HG03135 (cell line): ENCODE measurements around the gene KRTAP4-16.
"Not testable (repeated sequence)": the region's sequence is repeated elsewhere in the genome, so short reads cannot be mapped to it uniquely, and the experiment has no call there.

Experiments used
- ATAC-seq: cut with Tn5 transposase; IDR thresholded peaks from one replicate; pipeline ENCODE4 v1.9.1; 2021; ENCODE audit warnings: mild to moderate bottlenecking, moderate library complexity; ENCODE audit not compliant: unreplicated experiment

The KRTAP4-16 gene

DNA sequence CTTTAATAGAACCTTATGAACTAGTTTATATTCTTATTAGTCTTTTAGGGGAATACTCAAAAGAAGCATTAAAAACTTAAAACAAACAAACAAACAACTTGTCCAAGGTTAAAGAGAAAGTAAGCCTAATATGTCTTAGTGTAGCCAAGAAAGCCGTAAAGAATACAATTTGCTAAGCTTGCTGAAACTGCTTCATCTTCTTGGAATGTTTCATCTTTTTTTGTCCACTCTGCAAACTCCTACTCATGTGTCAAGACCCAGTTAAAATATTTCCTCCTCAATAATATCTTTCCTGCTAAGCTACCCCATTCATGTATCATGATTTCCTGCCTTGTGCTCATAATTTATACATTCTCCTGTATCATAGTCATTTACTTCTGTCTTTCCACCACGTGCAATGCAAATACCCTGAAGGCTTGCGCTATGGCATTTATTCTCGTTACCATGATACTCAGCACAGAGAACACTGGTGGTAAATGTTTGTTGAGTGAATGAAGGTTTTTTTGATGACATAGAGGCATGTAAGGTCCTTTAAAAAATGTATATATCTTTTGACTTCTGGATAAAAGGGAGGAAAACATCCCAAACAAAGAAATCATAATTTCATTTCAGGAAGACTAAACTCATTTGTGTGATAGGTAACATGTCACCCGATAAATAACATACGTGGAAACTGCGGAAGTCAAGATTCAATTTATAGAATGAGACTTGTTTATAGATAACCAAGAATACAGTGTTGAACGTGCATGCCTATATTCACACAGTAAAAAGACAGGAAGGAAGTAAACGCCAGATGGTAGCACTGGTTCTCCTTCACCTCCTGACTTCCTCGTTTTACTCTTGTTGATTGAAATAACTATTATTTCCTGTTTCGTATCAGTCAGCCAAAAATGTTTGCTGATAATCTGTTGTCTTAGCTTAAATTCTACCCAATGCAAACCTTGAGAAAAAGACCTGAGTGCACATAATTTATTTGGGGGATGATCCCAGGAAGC, 18.0 kb upstream of the KRTAP4-16 start:
- ATAC-seq: not testable (repeated sequence)

DNA sequence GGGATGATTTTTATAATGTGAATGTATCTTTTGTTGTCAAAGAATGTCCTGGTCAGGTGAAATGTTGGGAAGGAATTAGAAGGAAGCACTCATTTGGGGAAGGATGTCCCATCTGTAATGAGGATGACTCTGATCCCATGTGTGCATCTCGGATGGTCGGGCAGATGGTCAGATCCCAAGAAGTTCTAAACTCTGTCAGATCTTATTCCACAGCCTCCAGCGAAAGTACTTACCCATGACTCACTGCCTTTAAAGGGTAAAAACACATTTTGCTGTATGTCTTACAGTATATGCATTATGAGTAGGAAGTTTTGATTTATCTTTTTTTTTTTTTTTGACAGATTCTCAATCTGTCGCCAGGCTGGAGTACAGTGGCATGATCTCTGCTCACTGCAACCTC, 16.7 kb upstream of the KRTAP4-16 start:
- no peak for ATAC-seq

DNA sequence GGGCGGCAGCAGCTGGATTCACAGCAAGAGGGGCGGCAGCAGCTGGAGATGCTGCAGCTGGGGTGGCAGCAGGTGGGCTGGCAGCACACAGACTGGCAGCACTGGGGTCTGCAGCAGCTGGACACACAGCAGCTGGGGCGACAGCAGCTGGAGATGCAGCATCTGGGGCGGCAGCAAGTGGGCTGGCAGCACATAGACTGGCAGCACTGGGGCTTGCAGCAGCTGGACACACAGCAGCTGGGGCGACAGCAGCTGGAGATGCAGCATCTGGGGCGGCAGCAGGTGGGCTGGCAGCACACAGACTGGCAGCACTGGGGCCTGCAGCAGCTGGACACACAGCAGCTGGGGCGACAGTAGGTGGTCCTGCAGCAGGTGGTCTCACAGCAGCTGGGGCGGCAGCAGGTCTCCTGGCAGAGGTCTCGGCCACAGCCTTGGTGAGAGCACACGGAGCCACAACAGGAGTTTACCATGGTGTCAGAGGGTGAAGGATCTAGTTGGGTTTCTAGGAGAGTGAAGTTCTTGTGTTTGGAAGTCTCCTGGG, 15.9 kb upstream of the KRTAP4-16 start, which contains the start of gene KRTAP4-11:
KRTAP4-11 (minus strand) TSS at position 528 of the 541 bp plus-strand sequence; CDS start at position 470, 58 bp downstream.
- ATAC-seq: not testable (repeated sequence)

DNA sequence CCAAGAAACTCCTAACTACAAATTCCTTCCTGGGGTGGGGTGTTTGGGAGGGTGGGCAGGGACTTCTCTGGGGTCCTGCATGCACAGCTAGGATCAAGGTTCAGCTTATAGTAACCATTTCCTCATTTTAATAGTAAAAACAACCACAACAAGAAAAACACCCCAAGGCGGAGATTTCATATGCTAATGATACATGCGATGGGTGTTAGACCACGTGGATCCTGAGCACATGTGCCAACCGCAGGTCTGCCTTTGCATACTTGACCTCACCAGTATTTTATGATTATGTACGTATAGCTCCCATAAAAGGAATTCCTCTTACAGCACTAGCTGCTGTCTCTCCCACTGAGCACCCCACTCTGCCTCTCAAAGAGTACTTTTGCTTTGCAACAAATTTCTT, 14.3 kb upstream of the KRTAP4-16 start:
- ATAC-seq: no peak

DNA sequence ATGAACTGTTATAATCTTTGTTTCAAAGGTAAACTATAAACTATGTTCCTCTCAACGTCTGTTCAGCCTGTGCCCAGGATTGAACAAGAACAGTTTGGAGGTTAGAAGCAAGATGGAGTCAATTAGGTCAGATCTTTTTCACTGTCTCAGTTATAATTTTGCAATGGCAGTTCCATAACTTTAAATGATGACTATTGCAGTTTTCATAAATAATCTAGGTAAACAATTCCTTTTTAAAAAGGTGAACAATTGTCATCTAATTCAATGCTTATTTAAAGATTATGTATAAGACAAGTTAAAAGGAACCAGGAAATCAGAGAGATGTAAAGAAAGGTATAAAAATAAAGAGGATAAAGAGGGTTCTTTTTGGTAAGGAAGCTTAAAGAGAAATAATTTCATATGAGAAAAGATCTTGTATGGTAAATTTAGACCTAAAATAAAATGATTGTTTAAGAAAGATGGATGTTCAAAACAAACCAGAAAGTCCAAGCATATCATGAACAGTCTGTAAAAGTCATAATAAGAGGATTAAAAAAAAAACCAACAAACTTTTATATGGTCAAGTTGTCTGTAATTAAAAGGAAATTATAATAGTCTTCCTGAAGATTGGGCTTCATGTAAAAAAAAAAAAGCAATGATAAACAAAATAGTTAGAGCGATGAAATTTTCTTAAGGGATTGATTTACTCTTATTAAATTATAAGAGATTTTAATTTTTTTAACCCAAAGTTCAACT, 9.3 kb upstream of the KRTAP4-16 start:
- ATAC-seq: no peak

DNA sequence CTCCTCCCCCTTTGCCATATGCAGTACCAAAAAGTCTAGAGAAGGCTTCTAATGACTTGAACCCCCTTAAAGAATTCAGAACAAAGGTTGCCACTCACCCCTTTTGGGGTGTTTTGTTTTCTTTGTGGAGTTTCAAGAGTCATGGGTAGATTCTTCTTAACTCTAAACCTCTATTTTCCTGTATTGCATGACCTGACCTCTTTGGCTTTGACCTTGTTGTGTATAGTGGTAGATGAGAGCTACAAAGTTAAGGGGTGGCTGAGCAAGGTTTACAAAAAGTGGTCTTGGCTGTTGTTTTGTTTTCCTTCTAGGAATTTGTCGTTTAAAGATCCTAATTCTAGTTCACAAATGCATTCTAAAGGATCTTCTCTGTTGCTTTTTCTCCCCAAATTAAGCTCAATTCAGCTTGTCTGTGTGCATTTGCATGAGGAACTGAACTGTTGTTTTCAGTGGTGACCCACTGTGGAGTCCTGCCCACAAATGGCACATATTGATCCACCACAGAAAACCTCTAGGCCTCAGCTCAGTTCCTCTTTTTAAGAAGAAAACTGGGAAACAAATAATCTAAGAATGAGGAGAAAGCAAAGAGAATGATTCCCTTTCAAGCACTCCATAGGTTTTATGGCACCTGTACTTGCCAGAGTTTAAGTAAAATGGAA, 6.8 kb upstream of the KRTAP4-16 start:
- ATAC-seq: not testable (repeated sequence)

DNA sequence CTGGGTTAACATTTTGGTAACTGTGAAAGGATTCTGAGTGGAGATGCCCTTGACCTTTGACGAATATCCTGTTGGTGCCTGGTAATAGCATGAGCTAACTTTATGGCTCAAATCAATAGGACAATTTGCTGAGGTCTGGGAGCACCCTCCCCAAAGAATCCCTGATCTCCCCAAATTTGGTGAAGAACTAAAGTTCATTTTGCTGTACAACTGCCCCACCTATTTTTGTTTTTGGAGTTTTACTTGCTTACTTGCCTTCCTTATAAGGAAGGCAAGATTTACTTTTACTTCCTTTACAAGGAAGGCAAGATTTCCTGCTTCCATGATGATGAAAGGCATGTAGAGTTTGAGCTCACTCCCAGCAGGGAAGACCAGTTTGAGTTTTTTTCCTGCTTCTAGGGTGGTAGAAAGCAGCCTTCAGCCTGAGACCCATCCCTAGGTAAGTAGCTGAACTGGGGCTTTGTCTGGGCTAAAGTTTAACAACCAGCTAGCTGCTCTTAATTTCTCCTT, 6.0 kb upstream of the KRTAP4-16 start:
- ATAC-seq: no peak

DNA sequence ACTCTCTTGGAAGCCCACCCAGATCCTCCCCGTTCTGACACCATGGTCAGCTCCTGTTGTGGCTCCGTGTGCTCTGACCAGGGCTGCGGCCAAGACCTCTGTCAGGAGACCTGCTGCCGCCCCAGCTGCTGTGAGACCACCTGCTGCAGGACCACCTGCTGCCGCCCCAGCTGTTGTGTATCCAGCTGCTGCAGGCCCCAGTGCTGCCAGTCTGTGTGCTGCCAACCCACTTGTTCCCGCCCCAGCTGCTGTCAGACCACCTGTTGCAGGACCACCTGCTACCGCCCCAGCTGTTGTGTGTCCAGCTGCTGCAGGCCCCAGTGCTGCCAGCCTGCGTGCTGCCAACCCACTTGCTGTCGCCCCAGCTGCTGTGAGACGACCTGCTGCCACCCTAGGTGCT, 3.3 kb upstream of the KRTAP4-16 start, which contains the start of gene KRTAP4-9:
KRTAP4-9 (plus strand) TSS at position 43 of the 400 bp plus-strand sequence; CDS start at position 43, 0 bp downstream.
- not testable (repeated sequence) for ATAC-seq

DNA sequence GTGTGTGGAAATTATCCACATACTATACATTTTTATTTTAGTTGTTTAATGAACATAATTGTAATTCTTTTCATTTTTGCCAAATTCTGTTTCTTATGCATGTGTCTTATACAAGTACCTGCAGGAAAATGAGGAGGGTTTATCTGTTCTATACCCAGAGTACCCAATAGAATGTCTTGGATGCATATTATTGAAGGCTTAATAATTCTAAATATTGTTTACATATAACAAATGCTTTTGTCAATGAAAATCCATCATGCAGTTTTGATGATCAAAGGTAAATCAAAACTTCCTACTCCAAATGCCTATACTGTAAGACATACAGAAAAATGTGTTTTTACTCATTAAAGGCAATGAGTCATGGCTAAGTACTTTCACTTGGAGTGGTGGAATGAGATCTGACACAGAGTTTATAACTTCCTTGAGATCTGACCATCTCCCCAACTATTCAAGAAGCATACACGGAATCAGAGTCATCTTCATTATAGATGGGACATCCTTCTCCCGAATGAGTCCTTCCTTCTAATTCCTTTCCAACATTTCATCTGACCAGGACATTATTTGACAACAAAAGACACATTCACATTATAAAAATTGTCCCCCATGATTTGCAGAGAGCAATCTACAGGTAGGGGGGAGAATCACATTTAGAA, 2.5 kb upstream of the KRTAP4-16 start:
- not testable (repeated sequence) for ATAC-seq

DNA sequence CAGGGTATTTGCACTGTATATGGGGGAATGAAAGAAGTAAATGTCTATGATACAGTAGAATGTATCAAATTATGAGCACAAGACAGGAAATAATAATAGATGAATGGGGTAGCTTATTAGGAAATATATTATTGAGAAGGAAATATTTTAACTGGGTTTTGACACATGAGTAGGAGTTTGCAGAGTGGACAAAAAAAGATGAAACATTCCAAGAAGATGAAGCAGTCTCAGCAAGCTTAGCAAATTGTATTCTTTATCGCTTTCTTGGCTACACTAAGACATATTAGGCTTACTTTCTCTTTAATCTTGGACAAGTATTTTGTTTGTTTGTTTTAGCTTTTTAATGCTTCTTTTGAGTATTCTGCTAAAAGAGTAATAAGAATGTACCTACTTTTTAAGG, 1.9 kb upstream of the KRTAP4-16 start:
- ATAC-seq: no peak

DNA sequence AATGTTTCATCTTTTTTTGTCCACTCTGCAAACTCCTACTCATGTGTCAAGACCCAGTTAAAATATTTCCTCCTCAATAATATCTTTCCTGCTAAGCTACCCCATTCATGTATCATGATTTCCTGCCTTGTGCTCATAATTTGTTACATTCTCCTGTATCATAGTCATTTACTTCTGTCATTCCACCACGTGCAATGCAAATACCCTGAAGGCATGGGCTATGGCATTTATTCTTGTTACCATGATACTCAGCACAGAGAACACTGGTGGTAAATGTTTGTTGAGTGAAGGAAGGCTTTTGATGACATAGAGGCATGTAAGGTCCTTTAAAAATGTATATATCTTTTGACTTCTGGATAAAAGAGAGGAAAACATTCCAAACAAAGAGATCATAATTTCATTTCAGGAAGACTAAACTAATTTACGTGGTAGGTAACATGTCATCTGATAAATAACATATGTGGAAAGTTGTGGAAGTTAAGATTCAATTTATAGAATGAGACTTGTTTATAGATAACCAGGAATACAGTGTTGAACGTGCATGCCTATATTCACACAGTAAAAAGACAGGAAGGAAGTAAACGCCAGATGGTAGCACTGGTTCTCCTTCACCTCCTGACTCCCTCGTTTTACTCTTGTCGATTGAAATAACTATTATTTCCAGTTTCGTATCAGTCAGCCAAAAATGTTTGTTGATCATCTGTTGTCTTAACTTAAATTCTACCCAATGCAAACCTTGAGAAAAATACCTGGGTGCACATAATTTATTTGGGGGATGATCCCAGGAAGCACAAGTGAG, 2.1 kb downstream of the KRTAP4-16 start:
- ATAC-seq: not testable (repeated sequence)

DNA sequence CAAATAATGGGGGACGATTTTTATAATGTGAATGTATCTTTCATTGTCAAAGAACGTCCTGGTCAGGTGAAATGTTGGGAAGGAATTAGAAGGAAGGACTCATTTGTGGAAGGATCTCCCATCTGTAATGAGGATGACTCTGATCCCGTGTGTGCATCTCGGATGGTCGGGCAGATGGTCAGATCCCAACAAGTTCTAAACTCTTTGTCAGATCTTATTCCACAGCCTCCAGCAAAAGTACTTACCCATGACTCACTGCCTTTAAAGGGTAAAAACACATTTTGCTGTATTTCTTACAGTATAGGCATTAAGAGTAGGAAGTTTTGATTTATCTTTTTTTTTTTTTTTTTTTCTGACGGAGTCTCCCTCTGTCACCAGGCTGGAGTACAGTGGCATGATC, 3.5 kb downstream of the KRTAP4-16 start:
- ATAC-seq: no peak

DNA sequence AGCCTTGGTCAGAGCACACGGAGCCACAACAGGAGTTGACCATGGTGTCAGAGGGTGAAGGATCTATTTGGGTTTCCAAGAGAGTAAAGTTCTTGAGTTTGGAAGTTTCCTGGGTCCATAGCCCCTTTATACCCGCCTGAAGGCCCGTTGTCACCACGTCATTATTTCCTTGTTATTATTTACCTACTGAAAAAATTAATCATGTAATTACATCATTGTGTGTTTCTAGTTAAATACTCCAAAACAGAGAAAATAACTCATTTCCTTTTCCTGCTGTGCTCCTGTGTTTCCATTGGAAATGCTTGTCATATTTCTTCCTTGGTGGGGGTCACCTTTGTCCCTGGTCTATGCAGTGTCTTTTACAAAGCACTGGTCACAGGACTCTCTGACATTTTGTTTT, 4.0 kb downstream of the KRTAP4-16 start, which contains the start of gene KRTAP4-8:
KRTAP4-8 (minus strand) TSS at position 101 of the 400 bp plus-strand sequence; CDS start at position 43, 58 bp downstream.
- no peak for ATAC-seq

DNA sequence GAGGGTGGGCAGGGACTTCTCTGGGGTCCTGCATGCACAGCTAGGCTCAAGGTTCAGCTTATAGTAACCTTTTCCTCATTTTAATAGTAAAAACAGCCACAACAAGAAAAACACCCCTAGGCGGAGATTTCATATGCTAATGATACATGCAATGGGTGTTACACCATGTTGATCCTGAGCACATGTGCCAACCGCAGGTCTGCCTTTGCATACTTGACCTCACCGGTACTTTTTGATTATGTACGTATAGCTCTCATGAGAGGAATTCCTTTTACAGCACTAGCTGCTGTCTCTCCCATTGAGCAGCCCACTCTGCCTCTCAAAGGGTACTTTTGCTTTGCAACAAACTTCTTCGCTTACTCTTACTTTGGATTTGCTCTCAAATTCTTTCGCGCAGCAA, 6.0 kb downstream of the KRTAP4-16 start:
- ATAC-seq: no peak

DNA sequence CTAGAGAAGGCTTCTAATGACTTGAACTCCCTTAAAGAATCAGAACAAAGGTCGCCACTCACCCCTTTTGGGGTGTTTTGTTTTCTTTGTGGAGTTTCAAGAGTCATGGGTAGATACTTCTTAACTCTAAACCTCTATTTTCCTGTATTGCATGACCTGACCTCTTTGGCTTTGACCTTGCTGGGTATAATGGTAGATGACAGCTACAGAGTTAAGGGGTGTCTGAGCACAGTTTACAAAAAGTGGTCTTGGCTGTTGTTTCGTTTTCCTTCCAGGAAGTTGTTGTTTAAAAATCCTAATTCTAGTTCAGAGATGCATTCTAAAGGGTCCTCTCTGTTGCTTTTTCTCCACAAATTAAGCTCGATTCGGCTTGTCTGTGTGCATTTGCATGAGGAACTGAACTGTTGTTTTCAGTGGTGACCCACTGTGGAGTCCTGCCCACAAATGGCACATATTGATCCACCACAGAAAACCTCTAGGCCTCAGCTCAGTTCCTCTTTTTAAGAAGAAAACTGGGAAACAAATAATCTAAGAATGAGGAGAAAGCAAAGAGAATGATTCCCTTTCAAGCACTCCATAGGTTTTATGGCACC, 13.2 kb downstream of the KRTAP4-16 start:
- not testable (repeated sequence) for ATAC-seq

DNA sequence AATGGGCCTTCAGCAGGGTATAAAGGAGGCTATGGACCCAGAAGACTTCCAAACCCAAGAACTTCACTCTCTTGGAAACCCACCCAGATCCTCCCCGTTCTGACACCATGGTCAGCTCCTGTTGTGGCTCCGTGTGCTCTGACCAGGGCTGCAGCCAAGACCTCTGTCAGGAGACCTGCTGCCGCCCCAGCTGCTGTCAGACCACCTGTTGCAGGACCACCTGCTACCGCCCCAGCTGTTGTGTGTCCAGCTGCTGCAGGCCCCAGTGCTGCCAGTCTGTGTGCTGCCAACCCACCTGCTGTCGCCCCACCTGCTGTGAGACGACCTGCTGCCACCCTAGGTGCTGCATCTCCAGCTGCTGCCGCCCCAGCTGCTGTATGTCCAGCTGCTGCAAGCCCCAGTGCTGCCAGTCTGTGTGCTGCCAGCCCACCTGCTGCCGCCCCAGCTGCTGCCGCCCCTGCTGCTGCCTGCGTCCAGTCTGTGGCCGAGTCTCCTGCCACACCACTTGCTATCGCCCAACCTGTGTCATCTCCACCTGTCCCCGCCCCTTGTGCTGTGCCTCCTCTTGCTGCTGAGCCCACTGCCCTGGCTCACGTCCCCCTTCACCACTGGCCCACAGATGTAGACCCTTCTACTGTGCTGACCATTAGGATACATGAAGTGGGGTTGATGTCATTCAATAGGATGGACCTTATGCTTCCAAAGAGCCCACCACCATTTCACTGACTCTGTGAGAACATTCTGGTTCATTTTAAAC, 17.7 kb downstream of the KRTAP4-16 start, which contains the start of gene KRTAP4-7:
KRTAP4-7 (plus strand) TSS at position 51 of the 757 bp plus-strand sequence; CDS start at position 108, 57 bp downstream.
- not testable (repeated sequence) for ATAC-seq

DNA sequence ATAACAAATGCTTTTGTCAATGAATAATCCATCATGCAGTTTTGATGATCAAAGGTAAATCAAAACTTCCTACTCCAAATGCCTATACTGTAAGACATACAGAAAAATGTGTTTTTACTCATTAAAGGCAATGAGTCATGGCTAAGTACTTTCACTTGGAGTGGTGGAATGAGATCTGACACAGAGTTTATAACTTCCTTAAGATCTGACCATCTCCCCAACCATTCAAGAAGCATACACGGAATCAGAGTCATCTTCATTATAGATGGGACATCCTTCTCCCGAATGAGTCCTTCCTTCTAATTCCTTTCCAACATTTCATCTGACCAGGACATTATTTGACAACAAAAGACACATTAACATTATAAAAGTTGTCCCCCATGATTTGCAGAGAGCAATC, 18.6 kb downstream of the KRTAP4-16 start:
- ATAC-seq: not testable (repeated sequence)

DNA sequence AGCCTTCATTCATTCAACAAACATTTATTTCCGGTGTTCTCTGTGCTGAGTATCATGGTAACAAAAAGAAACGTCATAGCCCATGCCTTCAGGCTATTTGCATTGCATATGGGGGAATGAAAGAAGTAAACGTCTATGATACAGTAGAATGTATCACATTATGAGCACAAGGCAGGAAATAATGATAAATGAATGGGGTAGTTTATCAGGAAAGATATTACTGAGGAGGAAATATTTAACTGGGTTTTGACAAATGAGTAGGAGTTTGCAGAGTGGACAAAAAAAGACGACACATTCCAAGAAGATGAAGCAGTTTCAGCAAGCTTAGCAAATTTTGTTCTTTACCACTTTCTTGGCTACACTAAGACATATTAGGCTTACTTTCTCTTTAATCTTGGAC, 19.4 kb downstream of the KRTAP4-16 start:
- ATAC-seq: no peak
